HEK293 (cell line): ENCODE data around the gene WBP11.
A peak's percentile ranks its signal among the peaks of the same experiment; 100 is the strongest.

ENCODE experiments used
- HOXC10 ChIP-seq: sonication (generic); formaldehyde crosslinking; IDR thresholded peaks from 2 replicates; pipeline ENCODE4 v1.8.1; 2023; ENCODE audit warnings: mild to moderate bottlenecking, missing genetic modification reagents
- SP7 ChIP-seq: fragments of 450-650 bp; formaldehyde crosslinking; IDR thresholded peaks from 2 replicates; pipeline ENCODE4 v1.5.1; 2016; ENCODE audit warnings: missing biosample characterization, missing genetic modification characterization
- YY1 ChIP-seq: fragments of 450-650 bp; formaldehyde crosslinking; IDR thresholded peaks from 2 replicates; pipeline ENCODE4 v1.5.1; 2018; ENCODE audit warnings: missing biosample characterization, missing genetic modification characterization
- YY2 ChIP-seq: fragments of 450-650 bp; formaldehyde crosslinking; IDR thresholded peaks from 2 replicates; pipeline ENCODE4 v1.5.1; 2016; ENCODE audit warnings: missing biosample characterization, missing genetic modification characterization
- ZBTB7A ChIP-seq: fragments of 450-650 bp; formaldehyde crosslinking; IDR thresholded peaks from 2 replicates; pipeline ENCODE4 v1.5.1; 2016; ENCODE audit warnings: low read depth, missing biosample characterization, missing genetic modification characterization
- ZBTB8A ChIP-seq: fragments of 450-650 bp; formaldehyde crosslinking; IDR thresholded peaks from 2 replicates; pipeline ENCODE4 v1.5.1; 2016; ENCODE audit warnings: missing biosample characterization, missing genetic modification characterization
- ZNF10 ChIP-seq: fragments of 450-650 bp; formaldehyde crosslinking; IDR thresholded peaks from 2 replicates; pipeline ENCODE4 v1.5.1; 2017; ENCODE audit warnings: missing biosample characterization, missing genetic modification characterization
- ZNF112 ChIP-seq: fragments of 450-650 bp; formaldehyde crosslinking; IDR thresholded peaks from 2 replicates; pipeline ENCODE4 v1.5.0; 2017; ENCODE audit warnings: missing biosample characterization, missing genetic modification characterization
- ZNF157 ChIP-seq: fragments of 450-650 bp; formaldehyde crosslinking; IDR thresholded peaks from 2 replicates; pipeline ENCODE4 v1.5.1; 2016; ENCODE audit warnings: missing biosample characterization, missing genetic modification characterization
- ZNF202 ChIP-seq: fragments of 450-650 bp; formaldehyde crosslinking; IDR thresholded peaks from 2 replicates; pipeline ENCODE4 v1.5.1; 2016; ENCODE audit warnings: missing biosample characterization, missing genetic modification characterization, borderline replicate concordance
- ZNF266 ChIP-seq: fragments of 450-650 bp; formaldehyde crosslinking; IDR thresholded peaks from 2 replicates; pipeline ENCODE4 v1.5.1; 2016; ENCODE audit warnings: missing biosample characterization, missing genetic modification characterization, low read depth
- ZNF335 ChIP-seq: fragments of 450-650 bp; formaldehyde crosslinking; conservative IDR thresholded peaks from 2 replicates; pipeline ENCODE4 v1.5.1; 2016; ENCODE audit warnings: missing biosample characterization, missing genetic modification characterization
- ZNF426 ChIP-seq: fragments of 450-650 bp; formaldehyde crosslinking; IDR thresholded peaks from 2 replicates; pipeline ENCODE4 v1.5.1; 2017; ENCODE audit warnings: missing biosample characterization, missing genetic modification characterization, mild to moderate bottlenecking, inconsistent platforms, moderate library complexity
- ZNF501 ChIP-seq: fragments of 450-650 bp; formaldehyde crosslinking; IDR thresholded peaks from 2 replicates; pipeline ENCODE4 v1.5.1; 2016; ENCODE audit warnings: missing biosample characterization, missing genetic modification characterization
- ZNF660 ChIP-seq: fragments of 450-650 bp; IDR thresholded peaks from 2 replicates; pipeline ENCODE4 v1.5.1; 2018; ENCODE audit warnings: missing biosample characterization, mild to moderate bottlenecking, missing genetic modification characterization
- ZNF701 ChIP-seq: fragments of 450-650 bp; formaldehyde crosslinking; IDR thresholded peaks from 2 replicates; pipeline ENCODE4 v1.5.1; 2016; ENCODE audit warnings: missing biosample characterization, missing genetic modification characterization
- ZNF768 ChIP-seq: fragments of 450-650 bp; formaldehyde crosslinking; IDR thresholded peaks from 2 replicates; pipeline ENCODE4 v1.5.1; 2018; ENCODE audit warnings: missing biosample characterization, mild to moderate bottlenecking, missing genetic modification characterization
- ZNF792 ChIP-seq: fragments of 450-650 bp; formaldehyde crosslinking; IDR thresholded peaks from 2 replicates; pipeline ENCODE4 v1.5.1; 2016; ENCODE audit warnings: missing biosample characterization, missing genetic modification characterization
- ZXDB ChIP-seq: fragments of 450-650 bp; formaldehyde crosslinking; IDR thresholded peaks from 2 replicates; pipeline ENCODE4 v1.5.1; 2016; ENCODE audit warnings: missing biosample characterization, missing genetic modification characterization
- TF ChIP-seq, protein P1 (sequence below): fragments of 450-650 bp; formaldehyde crosslinking; IDR thresholded peaks from 2 replicates; pipeline ENCODE4 v1.5.1; 2017; ENCODE audit warnings: missing biosample characterization, missing genetic modification characterization
- TF ChIP-seq, protein P2 (sequence below): fragments of 450-650 bp; formaldehyde crosslinking; IDR thresholded peaks from 2 replicates; pipeline ENCODE4 v1.5.1; 2016; ENCODE audit warnings: missing biosample characterization, missing genetic modification characterization
- TF ChIP-seq, protein P3 (sequence below): fragments of 450-650 bp; formaldehyde crosslinking; conservative IDR thresholded peaks from 2 replicates; pipeline ENCODE4 v1.5.1; 2016; ENCODE audit warnings: low read depth, missing biosample characterization, missing genetic modification characterization
- TF ChIP-seq, protein P4 (sequence below): fragments of 450-650 bp; formaldehyde crosslinking; optimal IDR thresholded peaks from 2 replicates; pipeline ENCODE3; 2016; ENCODE audit warnings: missing biosample characterization, mild to moderate bottlenecking, missing genetic modification characterization
- TF ChIP-seq, protein P5 (sequence below): fragments of 450-650 bp; formaldehyde crosslinking; IDR thresholded peaks from 2 replicates; pipeline ENCODE4 v1.5.1; 2016; ENCODE audit warnings: missing biosample characterization, missing genetic modification characterization, low read depth
- TF ChIP-seq, protein P6 (sequence below): fragments of 450-650 bp; formaldehyde crosslinking; IDR thresholded peaks from 2 replicates; pipeline ENCODE4 v1.5.1; 2016; ENCODE audit warnings: missing biosample characterization, missing genetic modification characterization

Gene WBP11

DNA sequence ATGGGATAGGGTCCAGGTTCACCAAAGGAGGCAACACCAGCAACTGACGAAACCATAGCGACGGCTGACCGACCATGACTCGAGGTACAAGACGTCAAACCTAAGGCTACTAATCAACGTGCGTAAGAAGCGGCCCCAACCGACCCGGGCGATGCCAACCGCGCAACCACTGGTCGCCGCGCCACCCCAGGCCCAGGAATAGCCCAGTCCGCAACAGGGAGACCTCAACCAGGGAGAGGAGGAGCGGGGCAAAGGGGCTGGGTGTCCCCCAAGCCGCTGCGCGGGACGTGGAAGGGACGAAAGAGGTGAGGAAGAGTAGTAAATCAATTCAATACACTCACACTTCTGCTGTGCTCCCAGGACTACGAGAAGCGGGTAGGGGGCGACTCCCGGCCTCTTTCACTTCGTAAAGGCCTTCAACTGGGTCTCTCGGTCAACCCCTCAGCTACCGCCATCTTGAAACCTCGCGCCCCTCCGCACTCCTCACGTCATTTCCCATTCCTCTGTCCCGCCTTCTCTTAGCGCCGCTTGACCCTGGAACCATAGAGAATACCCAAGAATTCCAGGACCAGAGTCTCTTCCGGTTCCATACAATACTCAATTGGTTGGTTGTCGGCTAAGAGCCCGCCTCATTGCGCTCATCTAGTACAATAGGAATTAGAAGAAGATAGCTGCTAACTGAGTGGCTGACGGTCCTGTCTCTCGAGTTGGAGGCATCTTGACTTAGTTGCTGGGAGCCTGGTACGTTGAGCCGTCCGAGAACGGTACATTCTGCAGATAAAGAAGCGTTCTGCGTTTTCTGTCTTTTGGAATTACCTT is at the start of gene WBP11, which contains the start of gene C12orf60 (continued):
- TF ChIP-seq, protein P1, sequence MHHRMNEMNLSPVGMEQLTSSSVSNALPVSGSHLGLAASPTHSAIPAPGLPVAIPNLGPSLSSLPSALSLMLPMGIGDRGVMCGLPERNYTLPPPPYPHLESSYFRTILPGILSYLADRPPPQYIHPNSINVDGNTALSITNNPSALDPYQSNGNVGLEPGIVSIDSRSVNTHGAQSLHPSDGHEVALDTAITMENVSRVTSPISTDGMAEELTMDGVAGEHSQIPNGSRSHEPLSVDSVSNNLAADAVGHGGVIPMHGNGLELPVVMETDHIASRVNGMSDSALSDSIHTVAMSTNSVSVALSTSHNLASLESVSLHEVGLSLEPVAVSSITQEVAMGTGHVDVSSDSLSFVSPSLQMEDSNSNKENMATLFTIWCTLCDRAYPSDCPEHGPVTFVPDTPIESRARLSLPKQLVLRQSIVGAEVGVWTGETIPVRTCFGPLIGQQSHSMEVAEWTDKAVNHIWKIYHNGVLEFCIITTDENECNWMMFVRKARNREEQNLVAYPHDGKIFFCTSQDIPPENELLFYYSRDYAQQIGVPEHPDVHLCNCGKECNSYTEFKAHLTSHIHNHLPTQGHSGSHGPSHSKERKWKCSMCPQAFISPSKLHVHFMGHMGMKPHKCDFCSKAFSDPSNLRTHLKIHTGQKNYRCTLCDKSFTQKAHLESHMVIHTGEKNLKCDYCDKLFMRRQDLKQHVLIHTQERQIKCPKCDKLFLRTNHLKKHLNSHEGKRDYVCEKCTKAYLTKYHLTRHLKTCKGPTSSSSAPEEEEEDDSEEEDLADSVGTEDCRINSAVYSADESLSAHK, result no peak
- TF ChIP-seq, protein P2, sequence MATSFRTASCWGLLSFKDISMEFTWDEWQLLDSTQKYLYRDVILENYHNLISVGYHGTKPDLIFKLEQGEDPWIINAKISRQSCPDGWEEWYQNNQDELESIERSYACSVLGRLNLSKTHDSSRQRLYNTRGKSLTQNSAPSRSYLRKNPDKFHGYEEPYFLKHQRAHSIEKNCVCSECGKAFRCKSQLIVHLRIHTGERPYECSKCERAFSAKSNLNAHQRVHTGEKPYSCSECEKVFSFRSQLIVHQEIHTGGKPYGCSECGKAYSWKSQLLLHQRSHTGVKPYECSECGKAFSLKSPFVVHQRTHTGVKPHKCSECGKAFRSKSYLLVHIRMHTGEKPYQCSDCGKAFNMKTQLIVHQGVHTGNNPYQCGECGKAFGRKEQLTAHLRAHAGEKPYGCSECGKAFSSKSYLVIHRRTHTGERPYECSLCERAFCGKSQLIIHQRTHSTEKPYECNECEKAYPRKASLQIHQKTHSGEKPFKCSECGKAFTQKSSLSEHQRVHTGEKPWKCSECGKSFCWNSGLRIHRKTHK, result no peak
- peak; percentile 72 for TF ChIP-seq YY2 (tag by site-specific recombination)
- no peak for TF ChIP-seq ZNF768 (tag by site-specific recombination)
- TF ChIP-seq, protein P3, sequence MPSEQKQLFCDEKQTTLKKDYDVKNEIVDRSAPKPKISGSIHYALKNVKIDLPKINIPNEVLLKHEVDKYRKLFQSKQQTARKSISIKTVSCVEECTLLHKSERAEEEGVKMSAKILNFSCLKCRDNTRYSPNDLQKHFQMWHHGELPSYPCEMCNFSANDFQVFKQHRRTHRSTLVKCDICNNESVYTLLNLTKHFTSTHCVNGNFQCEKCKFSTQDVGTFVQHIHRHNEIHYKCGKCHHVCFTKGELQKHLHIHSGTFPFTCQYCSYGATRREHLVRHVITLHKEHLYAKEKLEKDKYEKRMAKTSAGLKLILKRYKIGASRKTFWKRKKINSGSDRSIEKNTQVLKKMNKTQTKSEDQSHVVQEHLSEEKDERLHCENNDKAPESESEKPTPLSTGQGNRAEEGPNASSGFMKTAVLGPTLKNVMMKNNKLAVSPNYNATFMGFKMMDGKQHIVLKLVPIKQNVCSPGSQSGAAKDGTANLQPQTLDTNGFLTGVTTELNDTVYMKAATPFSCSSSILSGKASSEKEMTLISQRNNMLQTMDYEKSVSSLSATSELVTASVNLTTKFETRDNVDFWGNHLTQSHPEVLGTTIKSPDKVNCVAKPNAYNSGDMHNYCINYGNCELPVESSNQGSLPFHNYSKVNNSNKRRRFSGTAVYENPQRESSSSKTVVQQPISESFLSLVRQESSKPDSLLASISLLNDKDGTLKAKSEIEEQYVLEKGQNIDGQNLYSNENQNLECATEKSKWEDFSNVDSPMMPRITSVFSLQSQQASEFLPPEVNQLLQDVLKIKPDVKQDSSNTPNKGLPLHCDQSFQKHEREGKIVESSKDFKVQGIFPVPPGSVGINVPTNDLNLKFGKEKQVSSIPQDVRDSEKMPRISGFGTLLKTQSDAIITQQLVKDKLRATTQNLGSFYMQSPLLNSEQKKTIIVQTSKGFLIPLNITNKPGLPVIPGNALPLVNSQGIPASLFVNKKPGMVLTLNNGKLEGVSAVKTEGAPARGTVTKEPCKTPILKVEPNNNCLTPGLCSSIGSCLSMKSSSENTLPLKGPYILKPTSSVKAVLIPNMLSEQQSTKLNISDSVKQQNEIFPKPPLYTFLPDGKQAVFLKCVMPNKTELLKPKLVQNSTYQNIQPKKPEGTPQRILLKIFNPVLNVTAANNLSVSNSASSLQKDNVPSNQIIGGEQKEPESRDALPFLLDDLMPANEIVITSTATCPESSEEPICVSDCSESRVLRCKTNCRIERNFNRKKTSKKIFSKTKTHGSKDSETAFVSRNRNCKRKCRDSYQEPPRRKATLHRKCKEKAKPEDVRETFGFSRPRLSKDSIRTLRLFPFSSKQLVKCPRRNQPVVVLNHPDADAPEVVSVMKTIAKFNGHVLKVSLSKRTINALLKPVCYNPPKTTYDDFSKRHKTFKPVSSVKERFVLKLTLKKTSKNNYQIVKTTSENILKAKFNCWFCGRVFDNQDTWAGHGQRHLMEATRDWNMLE, result peak; percentile 68
- no peak for TF ChIP-seq ZNF157 (tag by site-specific recombination)
- TF ChIP-seq, protein P4, sequence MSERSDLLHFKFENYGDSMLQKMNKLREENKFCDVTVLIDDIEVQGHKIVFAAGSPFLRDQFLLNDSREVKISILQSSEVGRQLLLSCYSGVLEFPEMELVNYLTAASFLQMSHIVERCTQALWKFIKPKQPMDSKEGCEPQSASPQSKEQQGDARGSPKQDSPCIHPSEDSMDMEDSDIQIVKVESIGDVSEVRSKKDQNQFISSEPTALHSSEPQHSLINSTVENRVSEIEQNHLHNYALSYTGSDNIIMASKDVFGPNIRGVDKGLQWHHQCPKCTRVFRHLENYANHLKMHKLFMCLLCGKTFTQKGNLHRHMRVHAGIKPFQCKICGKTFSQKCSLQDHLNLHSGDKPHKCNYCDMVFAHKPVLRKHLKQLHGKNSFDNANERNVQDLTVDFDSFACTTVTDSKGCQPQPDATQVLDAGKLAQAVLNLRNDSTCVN (tag by site-specific recombination), result peak; percentile 39
- 0 out of 2 replicates have a peak, but pooled peaks have one; percentile 14 for TF ChIP-seq ZNF660 (tag by site-specific recombination)
- TF ChIP-seq ZXDB (tag by site-specific recombination), result peak; percentile 81
- TF ChIP-seq, protein P5, sequence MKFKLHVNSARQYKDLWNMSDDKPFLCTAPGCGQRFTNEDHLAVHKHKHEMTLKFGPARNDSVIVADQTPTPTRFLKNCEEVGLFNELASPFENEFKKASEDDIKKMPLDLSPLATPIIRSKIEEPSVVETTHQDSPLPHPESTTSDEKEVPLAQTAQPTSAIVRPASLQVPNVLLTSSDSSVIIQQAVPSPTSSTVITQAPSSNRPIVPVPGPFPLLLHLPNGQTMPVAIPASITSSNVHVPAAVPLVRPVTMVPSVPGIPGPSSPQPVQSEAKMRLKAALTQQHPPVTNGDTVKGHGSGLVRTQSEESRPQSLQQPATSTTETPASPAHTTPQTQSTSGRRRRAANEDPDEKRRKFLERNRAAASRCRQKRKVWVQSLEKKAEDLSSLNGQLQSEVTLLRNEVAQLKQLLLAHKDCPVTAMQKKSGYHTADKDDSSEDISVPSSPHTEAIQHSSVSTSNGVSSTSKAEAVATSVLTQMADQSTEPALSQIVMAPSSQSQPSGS (tag by site-specific recombination), result 0 out of 2 replicates have a peak, but pooled peaks have one; percentile 46
- TF ChIP-seq ZNF10 (tag by site-specific recombination), result 0 out of 2 replicates have a peak, but pooled peaks have one; percentile 53
- TF ChIP-seq ZNF266 (tag by site-specific recombination), result no peak
- no peak for TF ChIP-seq ZNF112 (tag by site-specific recombination)
- TF ChIP-seq ZNF335 (tag by site-specific recombination), result peak; percentile 42
- TF ChIP-seq, protein P6, sequence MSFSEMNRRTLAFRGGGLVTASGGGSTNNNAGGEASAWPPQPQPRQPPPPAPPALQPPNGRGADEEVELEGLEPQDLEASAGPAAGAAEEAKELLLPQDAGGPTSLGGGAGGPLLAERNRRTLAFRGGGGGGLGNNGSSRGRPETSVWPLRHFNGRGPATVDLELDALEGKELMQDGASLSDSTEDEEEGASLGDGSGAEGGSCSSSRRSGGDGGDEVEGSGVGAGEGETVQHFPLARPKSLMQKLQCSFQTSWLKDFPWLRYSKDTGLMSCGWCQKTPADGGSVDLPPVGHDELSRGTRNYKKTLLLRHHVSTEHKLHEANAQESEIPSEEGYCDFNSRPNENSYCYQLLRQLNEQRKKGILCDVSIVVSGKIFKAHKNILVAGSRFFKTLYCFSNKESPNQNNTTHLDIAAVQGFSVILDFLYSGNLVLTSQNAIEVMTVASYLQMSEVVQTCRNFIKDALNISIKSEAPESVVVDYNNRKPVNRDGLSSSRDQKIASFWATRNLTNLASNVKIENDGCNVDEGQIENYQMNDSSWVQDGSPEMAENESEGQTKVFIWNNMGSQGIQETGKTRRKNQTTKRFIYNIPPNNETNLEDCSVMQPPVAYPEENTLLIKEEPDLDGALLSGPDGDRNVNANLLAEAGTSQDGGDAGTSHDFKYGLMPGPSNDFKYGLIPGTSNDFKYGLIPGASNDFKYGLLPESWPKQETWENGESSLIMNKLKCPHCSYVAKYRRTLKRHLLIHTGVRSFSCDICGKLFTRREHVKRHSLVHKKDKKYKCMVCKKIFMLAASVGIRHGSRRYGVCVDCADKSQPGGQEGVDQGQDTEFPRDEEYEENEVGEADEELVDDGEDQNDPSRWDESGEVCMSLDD, result peak; percentile 66
- peak; percentile 59; the same call in 1 of the 2 replicates for TF ChIP-seq ZNF501
- peak; percentile 20; the same call in 1 of the 2 replicates for TF ChIP-seq SP7 (tag by site-specific recombination)
- TF ChIP-seq ZNF792 (tag by site-specific recombination), result no peak
- 0 out of 2 replicates have a peak, but pooled peaks have one; percentile 18 for TF ChIP-seq ZBTB8A
- TF ChIP-seq HOXC10 (CRISPR knock-in tag), result no peak
- TF ChIP-seq ZBTB7A (tag by site-specific recombination), result 0 out of 2 replicates have a peak, but pooled peaks have one; percentile 36
- TF ChIP-seq ZNF426 (tag by site-specific recombination), result no peak
- TF ChIP-seq YY1 (tag by site-specific recombination), result peak; percentile 90
- TF ChIP-seq ZNF701 (tag by site-specific recombination), result no peak
- TF ChIP-seq ZNF202 (tag by site-specific recombination), result no peak
